HG02759 (cell line): ENCODE data around the gene AASDH.

Experiments
- ATAC-seq: cut with Tn5 transposase; IDR thresholded peaks from one replicate; pipeline ENCODE4 v1.9.1; 2021; ENCODE audit warnings: mild to moderate bottlenecking, moderate library complexity; ENCODE audit not compliant: unreplicated experiment

The AASDH gene

GRCh38 chr4:56316011-56316650 is 71.2 kb downstream of the AASDH start:
- ATAC-seq: no peak

- no peak for ATAC-seq
Observed at GRCh38 chr4:56315543-56315942, 71.7 kb downstream of the AASDH start.

GRCh38 chr4:56315041-56315440 is 72.2 kb downstream of the AASDH start:
- no peak for ATAC-seq

- no peak for ATAC-seq
Observed at GRCh38 chr4:56314207-56314915, 72.9 kb downstream of the AASDH start.

- ATAC-seq: no peak
Observed at GRCh38 chr4:56313132-56313531, 74.2 kb downstream of the AASDH start.

GRCh38 chr4:56311299-56311975 is 75.9 kb downstream of the AASDH start:
- no peak for ATAC-seq

GRCh38 chr4:56310401-56311125 is 76.7 kb downstream of the AASDH start:
- no peak for ATAC-seq

GRCh38 chr4:56308384-56308783 is 78.9 kb downstream of the AASDH start:
- no peak for ATAC-seq

GRCh38 chr4:56307423-56307822 is 79.9 kb downstream of the AASDH start:
- no peak for ATAC-seq

- no peak for ATAC-seq
Observed at GRCh38 chr4:56305390-56305789, 81.9 kb downstream of the AASDH start.

GRCh38 chr4:56303921-56304320 is 83.4 kb downstream of the AASDH start:
- ATAC-seq: no peak

GRCh38 chr4:56302760-56303159 is 84.5 kb downstream of the AASDH start:
- no peak for ATAC-seq

GRCh38 chr4:56301997-56302496 is 85.2 kb downstream of the AASDH start:
- no peak for ATAC-seq

GRCh38 chr4:56301181-56301996 is 85.9 kb downstream of the AASDH start:
- ATAC-seq: peak; percentile 97

GRCh38 chr4:56298236-56298635 is 89.1 kb downstream of the AASDH start:
- ATAC-seq: no peak

GRCh38 chr4:56297776-56298175 is 89.5 kb downstream of the AASDH start:
- no peak for ATAC-seq

- ATAC-seq: no peak
Observed at GRCh38 chr4:56296526-56296925, 90.8 kb downstream of the AASDH start.

- ATAC-seq: no peak
Observed at GRCh38 chr4:56293121-56293520, 94.2 kb downstream of the AASDH start.

GRCh38 chr4:56289934-56290333 is 97.4 kb downstream of the AASDH start:
- ATAC-seq: no peak

GRCh38 chr4:56288663-56289062 is 98.6 kb downstream of the AASDH start:
- ATAC-seq: no peak
